Glomerular endothelial cell (primary cell): ENCODE measurements around the gene PCDHB14. TPM values are rescaled to one million over a fixed set of nuclear protein-coding genes. Genes with fewer than 3 reads are reported as not detected.

Experiments used
- DNase-seq: peaks from one replicate; pipeline ENCODE4 v3.0.0-alpha.2; 2011; ENCODE audit warnings: low read depth, low spot score; ENCODE audit errors: extremely low read depth
- total RNA-seq: library from RNA; depleted of rRNA; stranded (reverse); fragments of >200 nt; gene quantifications from 2 replicates; pipeline ENCODE4 v1.2.3, GENCODE V29; 2015

PCDHB14 gene
- total RNA-seq, 1 donor from 2014 or later = 6.7 TPM

DNA sequence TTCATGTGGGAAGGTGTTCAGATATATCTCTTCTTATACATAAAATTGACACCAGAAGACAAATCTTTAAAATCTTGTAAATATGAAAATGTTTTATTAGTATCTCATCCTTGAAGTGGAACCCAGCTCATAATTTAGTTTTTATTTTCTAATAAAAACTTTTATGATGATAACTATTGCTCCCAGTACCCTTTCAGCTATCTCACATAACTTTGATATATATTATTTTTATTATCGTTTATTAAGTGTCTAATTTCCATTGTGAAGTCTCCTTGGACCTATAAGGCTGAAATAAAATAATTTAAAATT is 38.0 kb downstream of the PCDHB14 start:
- no peak for DNase-seq

GRCh38 chr5:141269195-141269594 is 46.1 kb downstream of the PCDHB14 start:
- DNase-seq = no peak

DNA sequence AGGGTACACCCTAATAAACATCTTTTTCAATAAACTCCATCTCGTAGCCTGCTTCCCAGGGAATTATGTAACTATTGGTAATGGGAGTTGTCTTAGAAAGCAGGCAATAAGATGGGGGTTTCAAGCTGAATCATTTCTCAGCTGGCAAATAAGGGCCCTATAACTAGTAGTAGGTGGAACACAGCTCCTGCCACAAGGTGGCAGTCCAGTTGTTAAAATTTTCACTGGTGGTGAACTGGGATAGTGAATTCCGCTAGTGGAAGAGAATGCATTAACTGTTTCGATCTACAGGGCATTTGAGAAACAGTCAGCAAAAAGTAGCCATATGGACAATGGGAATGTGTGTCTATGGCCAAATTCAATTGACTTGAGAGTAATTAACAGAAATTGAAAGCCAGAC is 49.8 kb downstream of the PCDHB14 start:
- DNase-seq = no peak

Other genes with a start within 250 kb of the PCDHB14 start
- gene PCDHB1, start 172.0 kb upstream of the PCDHB14 start, total RNA-seq = not detected in 2 replicates
- gene PCDHB2, start 128.7 kb upstream of the PCDHB14 start, total RNA-seq = 0.12 and 0.15 TPM in 2 replicates
- gene PCDHB3, start 122.9 kb upstream of the PCDHB14 start, total RNA-seq = 0.23 and 0.58 TPM in 2 replicates
- 0.10 and 0.53 TPM in 2 replicates for gene PCDHB4, start 101.5 kb upstream of the PCDHB14 start, total RNA-seq
- gene PCDHB5, start 88.1 kb upstream of the PCDHB14 start, total RNA-seq = 2.5 and 4.1 TPM in 2 replicates
- 0.05 and 0.06 TPM in 2 replicates for gene PCDHB6, start 73.3 kb upstream of the PCDHB14 start, total RNA-seq
- gene PCDHB7, start 50.7 kb upstream of the PCDHB14 start, total RNA-seq = 1.6 and 2.4 TPM in 2 replicates
- gene PCDHB8, start 45.6 kb upstream of the PCDHB14 start, total RNA-seq = 0.34 and 0.88 TPM in 2 replicates
- 0.05 and 1.1 TPM in 2 replicates for gene PCDHB16, start 41.0 kb upstream of the PCDHB14 start, total RNA-seq
- gene PCDHB9, start 36.2 kb upstream of the PCDHB14 start, total RNA-seq = 0.15 and 0.41 TPM in 2 replicates
- gene PCDHB10, start 31.0 kb upstream of the PCDHB14 start, total RNA-seq = 1.1 and 1.3 TPM in 2 replicates
- 0.58 and 1.5 TPM in 2 replicates for gene PCDHB11, start 23.7 kb upstream of the PCDHB14 start, total RNA-seq
- gene PCDHB12, start 14.6 kb upstream of the PCDHB14 start, total RNA-seq = 0.19 and 0.58 TPM in 2 replicates
- gene PCDHB13, start 9.4 kb upstream of the PCDHB14 start, total RNA-seq = 1.8 and 3.0 TPM in 2 replicates
- 0.97 and 1.7 TPM in 2 replicates for gene PCDHB15, start 22.1 kb downstream of the PCDHB14 start, total RNA-seq
- gene SLC25A2, start 80.7 kb downstream of the PCDHB14 start, total RNA-seq = 0.76 TPM in 1 of 2 replicates, not detected in the other
- gene TAF7, start 97.4 kb downstream of the PCDHB14 start, total RNA-seq = 51.0 and 52.6 TPM in 2 replicates
- gene PCDHGA1, start 107.2 kb downstream of the PCDHB14 start, total RNA-seq = 0.39 and 1.2 TPM in 2 replicates
- gene PCDHGA2, start 115.4 kb downstream of the PCDHB14 start, total RNA-seq = 2.6 and 4.1 TPM in 2 replicates
- gene PCDHGA3, start 120.5 kb downstream of the PCDHB14 start, total RNA-seq = 1.6 and 4.0 TPM in 2 replicates
- gene PCDHGB1, start 126.8 kb downstream of the PCDHB14 start, total RNA-seq = 0.82 and 2.3 TPM in 2 replicates
- 5.7 and 9.2 TPM in 2 replicates for gene PCDHGA4, start 131.7 kb downstream of the PCDHB14 start, total RNA-seq
- 3.8 and 4.7 TPM in 2 replicates for gene PCDHGB2, start 136.7 kb downstream of the PCDHB14 start, total RNA-seq
- gene PCDHGA5, start 140.8 kb downstream of the PCDHB14 start, total RNA-seq = 0.82 and 2.1 TPM in 2 replicates
- gene PCDHGB3, start 146.9 kb downstream of the PCDHB14 start, total RNA-seq = 2.6 and 5.5 TPM in 2 replicates
- gene PCDHGA6, start 150.5 kb downstream of the PCDHB14 start, total RNA-seq = 4.5 and 6.6 TPM in 2 replicates
- 3.6 and 5.3 TPM in 2 replicates for gene PCDHGA7, start 159.4 kb downstream of the PCDHB14 start, total RNA-seq
- 11.1 and 19.5 TPM in 2 replicates for gene PCDHGB4, start 164.4 kb downstream of the PCDHB14 start, total RNA-seq
- 0.92 and 2.3 TPM in 2 replicates for gene PCDHGA8, start 169.3 kb downstream of the PCDHB14 start, total RNA-seq
- 17.5 and 27.2 TPM in 2 replicates for gene PCDHGB5, start 174.6 kb downstream of the PCDHB14 start, total RNA-seq
- gene PCDHGA9, start 179.4 kb downstream of the PCDHB14 start, total RNA-seq = 3.3 and 4.5 TPM in 2 replicates
- 1.8 and 6.2 TPM in 2 replicates for gene PCDHGB6, start 184.7 kb downstream of the PCDHB14 start, total RNA-seq
- gene PCDHGA10, start 189.6 kb downstream of the PCDHB14 start, total RNA-seq = 4.0 and 12.4 TPM in 2 replicates
- 14.1 and 23.4 TPM in 2 replicates for gene PCDHGB7, start 194.3 kb downstream of the PCDHB14 start, total RNA-seq
- 12.3 and 17.5 TPM in 2 replicates for gene PCDHGA11, start 197.7 kb downstream of the PCDHB14 start, total RNA-seq
- gene PCDHGA12, start 207.2 kb downstream of the PCDHB14 start, total RNA-seq = 10.5 and 23.0 TPM in 2 replicates